Erythroblast (primary cell): ENCODE results near the gene CDC26.

Experiments used
- DNase-seq, 2 experiments: peaks; one replicate each; lab custom pipeline; 2025; lab: John Stamatoyannopoulos, UW
- GATA1 ChIP-seq: IDR thresholded peaks from 2 replicates; pipeline ENCODE4 v1.6.1; 2011; ENCODE audit warnings: low read depth, mild to moderate bottlenecking, control low read depth, low read length, moderate library complexity
- POLR2A ChIP-seq: IDR thresholded peaks from 2 replicates; pipeline ENCODE4 v1.6.1; 2011; ENCODE audit warnings: mild to moderate bottlenecking, low read length

The CDC26 gene

DNA sequence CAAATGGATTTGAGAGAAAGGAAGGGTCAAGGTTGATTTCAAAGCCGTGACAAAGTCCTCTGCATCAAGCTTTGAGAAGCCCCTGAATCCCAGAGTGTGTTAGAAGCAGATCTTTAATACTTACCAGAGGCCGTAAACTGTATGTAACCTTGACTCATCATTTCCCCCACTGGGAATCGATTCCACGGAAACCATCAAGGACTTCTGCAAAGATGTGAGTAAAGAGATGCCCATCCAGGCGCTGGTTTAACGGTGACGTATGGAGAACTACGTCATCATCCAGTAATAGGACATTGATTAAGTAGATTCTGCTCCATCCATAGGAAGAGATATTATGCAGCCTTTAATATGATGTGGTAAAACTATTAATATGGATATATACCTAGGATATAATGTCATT is 26.2 kb upstream of the CDC26 start:
- no peak for TF ChIP-seq POLR2A
- TF ChIP-seq GATA1 = no peak
- DNase-seq = no peak

DNA sequence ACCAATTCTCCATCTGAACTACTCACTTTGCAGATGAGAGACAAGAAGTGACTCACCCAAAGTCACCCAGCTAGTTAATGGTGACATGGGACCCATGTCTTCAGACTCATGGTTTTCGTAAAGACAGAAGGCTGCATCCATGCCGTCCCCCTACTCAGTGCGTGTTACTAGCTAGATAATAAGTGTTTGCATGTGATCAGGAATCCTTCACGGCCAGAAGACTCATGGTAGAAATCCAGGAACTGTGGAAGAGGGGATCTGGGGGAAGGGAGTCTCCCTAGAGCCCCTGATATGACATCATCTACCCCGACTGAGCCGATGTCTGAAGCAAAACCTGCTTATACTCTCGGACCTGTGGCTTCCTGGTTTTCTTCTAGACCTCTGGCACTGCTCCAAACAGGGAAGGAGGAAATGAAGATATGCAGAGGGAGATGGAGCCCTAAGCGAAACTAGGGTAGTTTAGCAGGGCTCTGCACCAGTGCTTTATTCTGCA is 24.5 kb upstream of the CDC26 start:
- peak in 1 of 2 experiments; percentile 26 for DNase-seq
- TF ChIP-seq POLR2A = no peak
- TF ChIP-seq GATA1 = no peak

- TF ChIP-seq POLR2A (no peak), GATA1 (no peak)
- DNase-seq = no peak
Observed at GRCh38 chr9:113298924-113299770, 23.8 kb upstream of the CDC26 start.

- TF ChIP-seq GATA1 (no peak), POLR2A (no peak)
- no peak for DNase-seq
Observed at GRCh38 chr9:113298311-113298710, 22.9 kb upstream of the CDC26 start.

DNA sequence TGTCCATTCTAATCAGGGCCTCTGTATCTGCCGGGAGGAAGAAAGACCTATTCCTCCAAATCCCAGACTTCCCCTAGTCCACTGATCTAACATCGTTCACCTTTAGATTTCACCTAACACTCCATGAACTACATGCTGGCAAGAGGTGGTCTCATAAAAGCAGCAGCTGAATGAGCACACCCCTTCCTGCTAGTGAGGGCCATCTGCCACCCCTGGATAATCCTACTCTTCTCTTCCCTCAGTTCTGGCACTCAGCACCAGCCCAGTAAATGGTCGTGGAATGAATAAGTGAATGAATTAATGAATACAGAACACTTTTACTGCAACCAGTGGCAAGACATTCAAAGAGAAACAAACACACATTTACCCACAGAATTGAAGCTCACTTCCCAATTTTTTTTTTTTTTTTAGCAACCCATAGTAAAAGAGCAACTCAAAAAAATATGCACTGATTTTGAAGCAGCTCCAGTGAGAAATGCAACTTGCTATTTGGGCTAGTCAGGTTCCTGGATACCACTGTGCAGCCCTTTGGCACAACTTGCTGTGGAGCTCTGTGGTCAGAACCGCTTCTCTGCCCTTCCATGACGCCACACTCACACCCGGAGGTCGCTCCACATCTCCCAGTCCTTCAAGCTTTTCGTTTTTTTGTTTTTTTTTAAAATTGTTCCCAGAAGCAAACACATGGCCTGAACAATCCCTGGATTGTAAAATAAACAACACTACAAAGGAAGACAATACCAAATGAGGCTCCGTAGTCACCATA is 21.6 kb upstream of the CDC26 start:
- DNase-seq = no peak
- TF ChIP-seq GATA1 = no peak
- no peak for TF ChIP-seq POLR2A

DNA sequence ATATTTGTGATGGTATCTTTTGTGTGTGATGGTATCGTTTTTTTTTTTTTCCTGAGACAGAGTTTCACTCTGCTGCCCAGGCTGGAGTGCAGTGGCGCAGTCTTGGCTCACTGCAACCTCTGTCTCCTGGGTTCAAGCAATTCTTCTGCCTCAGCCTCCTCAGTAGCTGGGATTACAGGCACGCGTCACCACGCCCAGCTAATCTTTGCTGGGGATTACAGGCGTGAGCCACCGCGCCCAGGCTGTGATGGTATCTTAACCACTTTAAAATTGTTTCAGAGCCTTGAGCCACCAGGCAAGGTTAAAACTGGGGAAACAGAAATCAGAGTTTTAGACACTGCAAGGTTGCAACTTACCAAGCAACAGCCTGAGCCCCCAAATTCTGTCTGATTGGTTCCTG is 20.9 kb upstream of the CDC26 start:
- DNase-seq = peak in 1 of 2 experiments; percentile 22

- TF ChIP-seq GATA1 = no peak
- no peak for TF ChIP-seq POLR2A
- DNase-seq = no peak
Observed at GRCh38 chr9:113293285-113293878, 18.0 kb upstream of the CDC26 start.

- DNase-seq = peak; percentile 19 to 37
- TF ChIP-seq POLR2A = no peak
- TF ChIP-seq GATA1 = no peak
Observed at GRCh38 chr9:113290052-113290607, 14.8 kb upstream of the CDC26 start.

DNA sequence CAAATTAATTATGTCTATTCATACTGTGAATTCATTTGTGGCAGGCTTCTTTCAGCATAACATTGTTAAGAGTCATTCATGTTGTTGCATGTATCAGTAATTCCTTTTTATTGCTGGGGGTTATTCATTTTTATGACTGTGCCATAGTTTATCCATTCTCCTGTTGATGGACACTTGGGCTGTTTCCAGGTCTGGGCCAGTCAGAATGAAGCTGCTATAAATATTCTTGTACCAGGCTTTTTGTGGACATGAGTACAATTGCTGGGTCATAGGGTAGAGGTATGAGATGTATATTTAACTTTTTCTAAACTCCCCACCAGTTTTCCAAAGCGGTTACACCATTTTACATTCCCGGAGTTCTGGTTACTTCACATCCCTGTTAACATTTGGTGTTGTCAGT is 13.7 kb upstream of the CDC26 start:
- DNase-seq = no peak
- TF ChIP-seq GATA1 (no peak), POLR2A (no peak)

DNA sequence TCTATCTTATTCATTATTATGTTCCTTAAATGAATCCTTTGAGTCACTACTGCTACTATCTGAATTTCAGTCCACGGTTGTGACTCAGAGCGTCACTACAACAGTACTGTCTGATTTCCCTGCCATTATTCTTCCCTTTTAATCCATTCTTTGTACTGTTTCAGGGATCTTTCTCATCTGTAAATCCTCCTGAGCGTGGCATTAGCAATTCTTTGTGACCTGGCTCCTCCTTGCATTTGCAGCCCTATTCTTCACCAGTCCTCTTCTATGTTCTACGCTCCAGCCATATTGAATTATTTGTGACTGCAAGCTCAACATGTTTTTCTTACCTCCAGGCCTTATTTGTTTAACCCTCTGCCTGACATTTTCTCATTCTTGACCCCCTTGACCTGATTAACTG is 6.0 kb upstream of the CDC26 start:
- TF ChIP-seq POLR2A = no peak
- TF ChIP-seq GATA1 = no peak
- no peak for DNase-seq

- no peak for DNase-seq
- no peak for TF ChIP-seq POLR2A
- no peak for TF ChIP-seq GATA1
Observed at GRCh38 chr9:113278840-113279239, 3.5 kb upstream of the CDC26 start.

DNA sequence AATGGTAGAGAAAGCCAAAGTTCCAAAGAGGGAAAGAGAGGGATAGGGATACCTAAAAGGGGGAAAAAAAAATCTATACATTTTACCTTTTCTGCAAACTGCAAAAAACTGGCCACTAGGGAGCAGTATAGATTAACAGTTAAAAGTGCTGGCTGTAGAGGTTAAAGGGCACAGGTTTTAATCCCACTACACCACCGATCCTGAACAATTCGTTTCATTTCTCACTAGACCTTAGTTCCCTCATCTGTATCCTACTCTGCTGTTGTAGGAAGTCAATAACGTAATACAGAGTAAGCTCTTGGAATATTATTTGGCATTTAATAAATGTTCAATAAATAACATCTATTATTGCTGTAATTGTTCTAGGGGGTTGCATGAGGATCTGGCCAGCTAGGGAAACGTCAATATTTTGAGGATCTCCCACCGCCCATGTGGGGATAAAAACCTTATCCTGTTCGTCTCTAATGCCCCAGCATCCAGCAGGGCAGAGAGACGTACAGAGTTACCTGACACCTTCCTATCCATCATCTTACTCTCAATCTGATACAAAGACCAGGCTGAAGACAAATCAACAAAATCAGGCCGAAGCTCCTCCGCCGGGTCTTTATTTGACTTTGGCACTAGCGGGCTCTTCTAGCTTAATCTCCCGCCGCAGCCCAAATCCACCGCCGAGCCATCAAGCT is 757 bp downstream of the CDC26 start:
- TF ChIP-seq GATA1 (no peak), POLR2A (no peak)
- DNase-seq = peak; percentile 78 to 86

DNA sequence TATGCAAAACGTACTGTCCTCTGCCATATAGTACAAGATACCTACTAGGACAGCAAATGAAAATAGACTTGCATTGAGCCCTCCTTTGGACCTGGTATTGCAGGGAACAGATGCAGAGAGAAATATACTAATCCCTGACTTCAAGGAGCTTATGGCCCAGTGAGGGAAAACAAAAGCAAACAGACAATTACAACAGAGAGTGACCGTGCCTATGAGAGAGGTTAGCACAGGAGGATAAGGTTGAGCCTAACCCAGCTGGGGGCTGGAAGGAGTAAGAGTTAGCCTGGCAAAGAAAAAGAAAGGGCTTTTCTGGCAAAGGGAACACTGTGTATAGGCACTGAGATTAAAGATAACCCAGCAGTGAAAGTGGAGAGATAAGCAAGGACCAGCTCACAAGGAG is 5.5 kb downstream of the CDC26 start:
- TF ChIP-seq POLR2A = no peak
- TF ChIP-seq GATA1 = no peak
- DNase-seq = peak in 1 of 2 experiments; percentile 22

DNA sequence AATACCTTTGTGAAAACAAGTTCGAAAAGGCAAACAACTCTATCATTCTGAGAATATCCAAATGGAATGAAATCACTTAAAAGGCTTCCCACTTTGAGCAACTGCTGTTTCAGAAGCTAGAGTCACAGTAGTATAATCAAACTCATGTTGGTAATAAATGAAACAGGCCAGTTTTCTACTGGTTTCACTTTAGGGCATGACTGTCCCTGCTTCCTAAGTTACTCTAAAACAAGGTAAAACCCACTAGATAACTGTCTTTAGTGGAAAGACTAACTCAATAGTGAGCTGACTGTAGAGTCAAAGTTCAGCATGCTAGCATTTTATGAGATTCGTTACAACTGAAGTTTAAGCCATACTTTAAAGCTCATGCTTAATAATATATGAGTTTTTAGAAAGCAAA is 6.0 kb downstream of the CDC26 start:
- TF ChIP-seq GATA1 = no peak
- no peak for TF ChIP-seq POLR2A
- peak in 1 of 2 experiments; percentile 8 for DNase-seq
